Lower lobe of right lung (tissue), 2 donors: ENCODE measurements around the gene LYPD8. TPM values are rescaled to one million over a fixed set of nuclear protein-coding genes. Genes with fewer than 3 reads are reported as not detected.
A peak's percentile ranks its signal among the peaks of the same experiment; 100 is the strongest.

Source experiments
- ATAC-seq, 2 donors: fragments of 200-7000 bp; cut with Tn5 transposase; one replicate each; pipeline ENCODE4 v1.9.1; 2020 to 2022; ENCODE audit warnings: mild to moderate bottlenecking in 2 of 2, moderate library complexity in 2 of 2
- DNase-seq: peaks from one replicate; pipeline ENCODE4 v3.0.0-alpha.2; 2020
- H3K27ac ChIP-seq: fragments of 200-600 bp; one replicate; pipeline ENCODE4 v1.8.0; 2022
- H3K27me3 ChIP-seq: fragments of 200-600 bp; one replicate; pipeline ENCODE4 v1.8.0; 2022; ENCODE audit warnings: low read depth
- H3K36me3 ChIP-seq: fragments of 200-600 bp; one replicate; pipeline ENCODE4 v1.8.0; 2022; ENCODE audit warnings: mild to moderate bottlenecking
- H3K4me1 ChIP-seq: fragments of 200-600 bp; one replicate; pipeline ENCODE4 v1.8.0; 2022
- H3K4me3 ChIP-seq: fragments of 200-600 bp; one replicate; pipeline ENCODE4 v1.8.0; 2022; ENCODE audit warnings: mild to moderate bottlenecking
- H3K9me3 ChIP-seq: fragments of 200-600 bp; one replicate; pipeline ENCODE4 v1.8.0; 2022
- intact Hi-C: fragments of 100-400 bp; cut with DNase I; formaldehyde crosslinking; loops from one replicate; pipeline ENCODE4 v1.11.0; 2022
- total RNA-seq: library from RNA; stranded (reverse); fragmentation: NEBNext Ultra II Directional; extraction: Animal tissue kit (Norgen Biotek cat#: 25700); gene quantifications from one replicate; pipeline ENCODE4 v1.2.1, GENCODE V29; 2021
- TF ChIP-seq, protein P1 (sequence below): fragments of 200-600 bp; IDR thresholded peaks from one replicate; pipeline ENCODE4 v1.8.0; 2022; ENCODE audit warnings: antibody characterized with exemption, mild to moderate bottlenecking
- donor health status: DM: no; HTN: yes; CAD: no; lungs with severe emphysema.

The LYPD8 gene
- total RNA-seq, 1 donor from 2014 or later: not detected

DNA sequence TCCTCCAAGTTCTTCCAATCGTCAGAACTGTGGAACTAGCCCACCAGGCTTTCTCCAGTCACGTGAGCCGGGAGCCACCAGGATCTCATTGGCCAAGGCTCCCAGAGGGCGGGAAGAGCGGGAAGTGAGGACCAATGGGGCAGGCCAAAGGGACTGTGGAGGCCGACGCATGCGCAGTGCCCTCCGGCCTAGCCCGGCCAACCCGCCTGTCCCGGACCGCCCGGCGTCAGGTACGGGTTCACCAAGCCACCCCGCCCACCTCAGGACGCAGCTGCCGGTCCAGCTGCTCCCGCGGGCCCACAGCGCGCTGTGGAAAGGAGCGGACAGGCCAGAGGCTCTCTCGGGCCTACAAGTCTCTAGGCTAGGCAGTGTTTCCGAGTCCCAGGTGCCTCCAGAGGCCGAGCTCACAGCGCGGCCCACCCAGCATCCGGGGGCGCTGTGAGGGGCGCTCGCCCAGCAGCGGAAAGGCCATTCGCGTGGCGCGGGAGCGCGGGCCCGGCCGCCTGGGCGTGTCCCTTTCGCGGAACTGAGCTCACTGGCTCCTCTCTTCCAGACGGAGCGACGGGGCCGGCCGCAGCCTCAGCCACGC lies 63.9 kb downstream of the LYPD8 start:
- Histone ChIP-seq H3K36me3 (no peaks in the 10 kb centered on the region), H3K27ac (no peak overlapping the region), H3K27me3 (no peaks in the 10 kb centered on the region), H3K4me1 (peaks cover 4% of the 10 kb centered on the region), H3K9me3 (no peaks in the 10 kb centered on the region), H3K4me3 (no peak overlapping the region)
- intact Hi-C loops: no loop called here
- TF ChIP-seq, protein P1, sequence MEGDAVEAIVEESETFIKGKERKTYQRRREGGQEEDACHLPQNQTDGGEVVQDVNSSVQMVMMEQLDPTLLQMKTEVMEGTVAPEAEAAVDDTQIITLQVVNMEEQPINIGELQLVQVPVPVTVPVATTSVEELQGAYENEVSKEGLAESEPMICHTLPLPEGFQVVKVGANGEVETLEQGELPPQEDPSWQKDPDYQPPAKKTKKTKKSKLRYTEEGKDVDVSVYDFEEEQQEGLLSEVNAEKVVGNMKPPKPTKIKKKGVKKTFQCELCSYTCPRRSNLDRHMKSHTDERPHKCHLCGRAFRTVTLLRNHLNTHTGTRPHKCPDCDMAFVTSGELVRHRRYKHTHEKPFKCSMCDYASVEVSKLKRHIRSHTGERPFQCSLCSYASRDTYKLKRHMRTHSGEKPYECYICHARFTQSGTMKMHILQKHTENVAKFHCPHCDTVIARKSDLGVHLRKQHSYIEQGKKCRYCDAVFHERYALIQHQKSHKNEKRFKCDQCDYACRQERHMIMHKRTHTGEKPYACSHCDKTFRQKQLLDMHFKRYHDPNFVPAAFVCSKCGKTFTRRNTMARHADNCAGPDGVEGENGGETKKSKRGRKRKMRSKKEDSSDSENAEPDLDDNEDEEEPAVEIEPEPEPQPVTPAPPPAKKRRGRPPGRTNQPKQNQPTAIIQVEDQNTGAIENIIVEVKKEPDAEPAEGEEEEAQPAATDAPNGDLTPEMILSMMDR: no peak
- peak; percentile 12 to 48 for ATAC-seq
- DNase-seq: no peak

Other genes with a start within 250 kb of the LYPD8 start
- not detected for gene OR2G6, start 247.7 kb downstream of the LYPD8 start, total RNA-seq
- gene OR2T29, start 193.0 kb downstream of the LYPD8 start, total RNA-seq: not detected
- gene OR2T34, start 181.0 kb downstream of the LYPD8 start, total RNA-seq: not detected
- not detected for gene OR2T10, start 158.1 kb downstream of the LYPD8 start, total RNA-seq
- not detected for gene OR2T11, start 120.7 kb downstream of the LYPD8 start, total RNA-seq
- gene OR2T35, start 110.5 kb downstream of the LYPD8 start, total RNA-seq: not detected
- not detected for gene OR2T27, start 100.2 kb downstream of the LYPD8 start, total RNA-seq
- not detected for gene OR14I1, start 53.0 kb downstream of the LYPD8 start, total RNA-seq
- gene SH3BP5L, start 70.2 kb upstream of the LYPD8 start, total RNA-seq: 25.0 TPM
- gene ZNF672, start 82.5 kb upstream of the LYPD8 start, total RNA-seq: 39.8 TPM
- gene ZNF692, start 103.3 kb upstream of the LYPD8 start, total RNA-seq: 41.9 TPM
- gene PGBD2, start 150.5 kb upstream of the LYPD8 start, total RNA-seq: 9.1 TPM